ENCODE measurements around the gene SYNE1.
"Not testable (repeated sequence)": the region's sequence is repeated elsewhere in the genome, so short reads cannot be mapped to it uniquely, and the experiment has no call there.

Gene SYNE1

DNA sequence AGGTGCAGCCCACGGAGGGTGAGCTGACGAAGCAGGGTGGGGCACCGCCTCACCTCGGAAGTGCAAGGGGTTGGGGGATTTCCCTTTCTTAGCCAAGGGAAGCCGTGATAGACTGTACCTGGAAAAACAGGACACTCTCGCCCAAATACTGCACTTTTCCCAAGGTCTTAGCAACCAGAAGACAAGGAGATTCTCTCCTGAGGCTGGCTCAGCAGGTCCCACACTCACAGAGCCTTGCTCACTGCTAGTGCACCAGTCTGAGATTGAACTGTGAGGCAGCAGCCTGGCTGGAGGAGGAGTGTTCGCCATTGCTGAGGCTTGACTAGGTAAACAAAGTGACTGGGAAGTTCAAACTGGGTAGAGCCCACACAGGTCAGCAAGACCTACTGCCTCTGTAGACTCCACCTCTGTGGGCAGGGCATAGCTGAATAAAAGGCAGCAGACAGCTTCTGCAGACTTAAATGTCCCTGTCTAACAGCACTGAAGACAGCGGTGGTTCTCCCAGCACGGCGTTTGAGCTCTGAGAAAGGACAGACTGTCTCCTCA is 28.0 kb downstream of the SYNE1 start:
- DNase-seq: no peak

DNA sequence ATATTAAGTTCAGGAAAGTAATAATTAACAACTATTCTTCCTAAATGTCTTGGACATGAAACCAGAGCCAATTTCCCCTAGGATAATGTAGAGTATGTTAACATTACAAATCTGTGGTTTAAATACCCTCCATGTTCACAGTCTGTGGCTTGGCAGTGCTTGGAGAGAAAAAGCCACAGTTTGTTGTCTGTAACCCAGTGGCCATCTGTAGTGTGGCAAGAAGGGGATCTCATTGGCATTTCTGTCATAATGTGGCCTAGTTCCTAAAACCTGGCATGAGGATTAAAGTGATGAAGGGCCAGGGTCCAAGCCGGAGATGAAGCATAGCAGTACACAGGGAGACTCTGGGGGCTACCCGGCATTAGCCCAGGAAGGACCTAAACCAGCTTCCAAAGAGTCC is 31.2 kb downstream of the SYNE1 start:
- no peak for DNase-seq

DNA sequence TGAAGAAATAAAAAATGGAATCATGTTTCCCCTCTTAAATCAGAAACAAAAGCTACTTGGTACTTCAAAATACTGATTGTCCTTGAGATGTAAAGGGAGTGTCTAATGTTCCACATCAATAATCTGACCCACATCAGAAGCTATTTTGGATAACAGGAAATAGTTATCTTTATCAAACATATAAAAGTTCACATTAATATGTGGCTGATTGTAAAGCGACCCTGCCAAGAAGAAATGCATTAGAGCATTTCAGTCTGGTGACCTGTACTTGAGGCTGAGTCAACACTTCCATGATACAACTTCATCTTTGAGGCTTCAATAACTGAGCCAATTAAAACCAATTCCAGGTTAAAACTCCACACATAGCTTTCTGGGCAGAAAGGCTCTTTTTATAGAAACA is 31.8 kb downstream of the SYNE1 start:
- no peak for DNase-seq

DNA sequence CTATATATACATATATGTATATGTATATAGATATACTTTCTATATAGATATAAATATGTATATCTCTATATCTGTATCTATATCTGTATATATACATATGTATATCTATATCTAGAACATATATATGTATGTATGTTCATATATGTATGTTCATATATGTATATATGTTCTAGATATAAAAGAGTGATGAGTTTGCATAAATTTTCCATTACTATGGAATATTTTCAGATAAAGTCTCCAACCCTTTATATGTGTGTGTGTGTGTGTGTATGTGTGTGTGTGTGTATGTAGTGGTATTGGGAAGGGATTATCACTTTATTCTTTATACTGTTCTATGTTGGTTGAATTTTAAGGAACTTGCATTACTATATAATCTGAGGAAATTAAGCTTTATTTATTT is 33.3 kb downstream of the SYNE1 start:
- DNase-seq: no peak

DNA sequence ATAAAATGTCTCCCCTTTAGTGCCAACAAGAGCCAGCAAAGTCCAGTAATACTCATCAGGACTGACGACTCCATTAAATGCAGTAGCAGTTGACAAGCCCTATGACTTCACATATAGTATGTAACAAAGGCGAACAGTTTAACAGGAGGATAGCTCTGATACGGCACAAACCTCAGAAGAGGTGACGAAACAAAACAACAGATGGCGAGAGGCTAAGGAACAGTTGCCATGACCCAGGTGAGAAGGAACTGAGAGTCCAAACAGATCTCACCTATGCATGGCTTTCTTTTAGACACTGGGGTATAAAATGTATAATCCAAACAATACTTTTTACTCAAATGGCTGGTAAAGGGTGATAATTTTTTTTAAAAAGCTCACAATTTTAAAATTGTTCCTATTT is 37.1 kb downstream of the SYNE1 start:
- no peak for DNase-seq

DNA sequence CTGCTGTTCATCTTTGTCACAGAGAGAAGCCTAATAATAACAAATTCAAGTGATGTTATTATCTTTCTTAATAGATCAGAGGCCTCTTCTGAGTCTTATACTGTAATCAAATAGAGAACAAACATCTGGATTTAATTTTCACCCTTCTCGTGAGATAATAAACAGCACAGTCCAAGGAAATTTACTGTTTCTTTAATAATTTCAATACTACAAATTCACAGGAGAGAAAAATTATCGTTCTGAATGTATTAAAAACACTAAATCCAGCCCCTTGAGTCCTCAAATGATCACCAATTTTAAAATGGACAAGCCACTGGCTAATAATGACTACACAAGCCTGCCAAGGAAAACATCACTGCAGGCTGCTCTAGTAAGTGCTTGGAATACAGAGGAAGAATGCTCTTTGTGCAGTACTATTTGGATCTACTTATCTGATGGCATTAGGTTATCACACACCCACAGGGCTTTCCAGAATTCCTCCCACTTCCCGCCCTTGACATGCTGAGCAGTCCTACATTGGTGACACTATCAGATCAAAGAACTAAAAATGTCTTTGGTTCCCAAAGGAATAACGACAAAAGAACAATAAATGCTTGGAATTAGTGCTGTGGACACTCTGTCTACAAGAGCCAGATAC is 38.1 kb downstream of the SYNE1 start:
- DNase-seq: no peak

DNA sequence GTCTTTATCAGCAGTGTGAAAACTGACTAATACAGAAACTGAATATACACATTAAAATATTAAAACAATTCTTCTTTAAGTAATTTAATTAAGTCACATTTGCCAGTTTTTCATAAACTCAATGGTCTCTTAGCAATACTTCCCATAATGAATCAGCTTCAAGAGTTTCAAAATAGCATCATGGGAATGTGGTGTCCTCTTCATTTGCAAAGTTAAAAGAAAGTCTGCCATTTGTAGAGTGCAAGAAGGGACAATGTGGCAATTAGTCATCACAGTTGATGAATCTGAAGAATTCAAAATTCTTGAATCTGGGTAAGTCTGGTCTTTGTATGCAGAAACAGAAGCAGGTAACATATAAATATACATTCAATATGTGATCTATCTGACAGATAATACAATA is 38.7 kb downstream of the SYNE1 start:
- no peak for DNase-seq

DNA sequence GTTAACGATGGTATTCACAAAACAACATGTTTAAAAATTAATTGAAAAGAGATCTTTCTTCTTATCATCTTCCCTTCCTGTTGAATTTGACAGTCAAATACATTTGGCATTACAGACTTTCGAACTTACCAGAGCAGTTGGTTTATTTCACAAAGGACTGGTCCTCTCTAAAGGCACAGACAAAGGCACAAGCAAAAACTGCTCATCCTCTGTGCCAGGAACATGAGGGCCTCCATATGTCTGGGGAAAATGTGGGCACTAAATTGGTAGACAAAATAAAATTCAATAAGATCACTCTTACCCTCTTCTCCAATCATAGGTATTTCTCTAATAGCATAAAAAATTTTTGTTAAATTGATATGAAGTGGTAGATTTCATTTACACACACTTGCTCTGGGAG is 40.4 kb downstream of the SYNE1 start:
- DNase-seq: no peak

DNA sequence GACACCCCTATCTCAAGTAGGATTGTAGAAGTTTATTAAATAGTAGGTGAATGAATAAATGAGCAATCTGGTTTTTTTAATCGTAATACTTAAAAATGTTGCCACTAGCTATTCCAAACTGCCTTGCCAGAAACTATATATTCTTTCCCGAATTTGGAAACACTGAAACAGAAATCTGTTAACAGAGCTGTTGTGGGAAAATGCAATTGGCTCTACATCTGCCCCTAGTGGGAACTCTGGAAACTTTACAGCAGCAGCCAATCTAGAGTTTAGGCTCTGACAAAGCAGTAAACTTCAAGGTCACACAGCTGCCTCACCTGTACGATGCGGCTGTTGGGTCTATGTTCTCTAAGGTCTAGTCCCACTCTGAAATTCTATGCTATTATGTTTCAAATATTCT is 41.7 kb downstream of the SYNE1 start:
- DNase-seq: no peak

DNA sequence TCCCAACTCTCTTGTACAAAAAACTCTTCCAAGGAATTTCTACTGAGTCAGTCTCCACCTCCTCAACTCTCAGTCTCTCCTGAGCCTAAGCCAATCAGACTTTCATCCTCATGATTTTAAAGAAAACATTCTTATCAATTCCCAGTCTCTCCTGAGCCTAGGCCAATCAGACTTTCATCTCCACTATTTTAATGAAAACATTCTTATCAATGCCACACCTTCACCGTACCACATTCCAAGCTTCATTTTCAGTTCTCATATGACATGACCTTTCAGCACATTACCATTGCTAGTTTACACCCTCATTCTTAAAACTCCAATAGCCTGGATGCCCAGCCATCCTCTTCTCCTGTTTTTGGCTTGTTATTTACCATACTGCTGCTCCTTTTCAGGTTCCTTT is 42.5 kb downstream of the SYNE1 start:
- DNase-seq: no peak

DNA sequence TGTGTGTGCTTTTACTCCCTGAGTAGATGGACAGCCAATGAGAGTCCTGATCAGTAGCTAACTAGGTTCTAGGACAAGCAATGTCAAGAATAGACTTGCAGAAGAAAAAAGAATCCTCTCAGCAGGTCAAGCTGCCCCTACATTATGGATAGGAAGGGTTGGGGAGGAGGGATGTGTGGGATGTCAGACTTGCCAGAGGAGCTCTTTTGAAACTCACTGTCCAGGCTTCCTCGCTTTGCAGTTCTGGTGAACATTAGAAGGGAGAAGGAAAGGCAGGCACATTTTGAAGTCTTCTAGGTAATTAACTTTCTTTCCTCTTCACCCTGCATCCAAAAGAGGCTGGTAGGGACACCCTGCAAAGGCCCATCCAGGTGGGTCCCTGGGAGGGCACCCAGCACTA is 48.7 kb downstream of the SYNE1 start:
- DNase-seq: no peak

DNA sequence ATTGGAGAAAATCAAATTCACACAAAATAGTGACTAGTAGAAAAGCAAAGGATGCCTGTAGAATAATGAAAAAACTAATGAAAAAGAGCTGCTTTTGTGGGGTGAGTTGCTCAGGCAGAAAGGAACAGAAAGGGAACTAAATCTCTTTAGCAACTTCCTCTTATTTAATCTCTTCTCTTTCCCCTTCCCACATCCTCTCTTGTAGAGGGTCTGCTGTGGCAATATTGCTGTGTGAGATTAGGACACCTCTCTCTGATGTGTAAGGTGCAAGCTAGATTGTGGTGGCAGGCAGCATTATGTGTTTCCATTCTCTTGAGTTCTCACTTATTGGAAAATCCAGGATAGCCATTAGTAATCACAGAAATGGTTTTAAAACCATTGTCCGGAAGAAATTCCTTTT is 49.7 kb downstream of the SYNE1 start:
- DNase-seq: no peak

DNA sequence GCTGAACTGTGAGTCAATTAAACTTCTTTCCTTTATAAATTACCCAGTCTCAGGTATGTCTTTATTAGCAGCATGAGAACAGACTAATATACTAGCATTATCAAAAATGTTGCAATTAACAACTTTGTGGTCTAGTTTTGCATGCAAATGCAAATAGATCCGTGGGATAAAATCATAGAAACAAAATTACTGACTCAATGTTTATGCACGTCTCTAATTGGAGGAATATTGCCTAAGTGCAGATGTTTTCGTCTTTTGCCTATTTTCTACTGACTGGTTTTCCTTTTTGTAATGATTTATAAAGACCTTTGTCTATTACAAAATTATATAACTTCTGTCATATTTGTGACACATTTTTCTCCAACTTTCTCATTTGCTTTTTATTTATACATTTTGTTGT is 51.9 kb downstream of the SYNE1 start:
- DNase-seq: no peak

DNA sequence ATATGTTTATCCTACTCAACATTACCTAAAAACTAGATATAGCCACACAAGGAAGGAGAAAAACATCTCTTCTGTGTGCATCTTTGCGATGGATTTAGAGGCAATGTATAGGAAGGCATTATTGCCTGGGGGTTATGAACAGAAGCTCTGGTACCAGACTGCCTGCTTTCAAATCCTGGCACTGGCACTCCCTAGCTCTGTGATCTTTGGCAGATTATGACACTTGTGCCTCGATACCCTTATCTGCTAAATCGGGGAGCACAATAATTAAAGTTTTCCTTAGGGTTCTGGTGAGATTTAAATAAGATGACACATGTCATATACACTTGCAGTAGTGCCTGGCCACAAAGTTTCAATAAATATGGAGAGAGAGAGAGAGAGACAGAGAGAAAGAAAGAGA is 53.3 kb downstream of the SYNE1 start:
- DNase-seq: no peak

DNA sequence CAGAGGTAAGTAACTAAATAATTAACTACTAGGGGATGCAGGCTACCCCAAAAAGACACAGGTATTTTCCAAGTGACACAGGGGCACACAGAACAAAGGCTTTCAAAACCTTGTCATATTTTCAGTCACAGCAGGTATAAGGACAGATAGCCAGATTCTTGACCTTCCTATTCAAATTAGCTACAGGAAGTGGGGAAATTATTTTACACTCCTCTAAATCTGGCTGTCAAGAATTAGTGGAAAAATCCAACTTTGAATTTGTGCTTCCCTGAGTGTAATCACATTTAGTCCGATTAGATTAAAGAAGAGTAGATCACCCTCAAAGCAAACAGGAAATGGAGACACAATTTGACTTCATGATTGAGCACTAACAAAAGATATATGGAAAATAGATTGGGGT is 60.6 kb downstream of the SYNE1 start:
- no peak for DNase-seq

DNA sequence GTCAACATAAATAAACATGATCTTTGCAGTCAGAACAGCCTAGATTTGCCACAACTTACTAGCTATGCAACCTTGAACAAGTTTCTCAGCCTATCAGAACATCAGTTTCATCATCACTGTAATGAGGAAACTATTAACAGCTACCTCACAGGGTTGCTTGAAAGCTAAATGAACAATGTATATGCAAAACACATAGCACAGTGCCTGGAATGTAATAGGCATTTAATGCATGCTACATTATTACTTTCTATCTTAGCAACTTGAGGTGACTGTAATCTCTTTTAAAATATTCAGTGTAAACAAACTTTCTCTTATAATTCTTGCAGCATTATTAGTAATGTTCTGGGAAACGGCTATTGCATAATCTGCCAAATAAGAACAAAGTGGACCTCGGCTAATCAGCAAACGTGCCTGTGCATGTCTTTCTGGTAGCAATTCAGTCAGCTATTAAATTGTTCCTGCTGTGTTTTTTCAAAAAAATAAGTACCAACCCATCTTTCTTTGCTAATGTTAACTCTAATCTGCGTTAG is 61.5 kb downstream of the SYNE1 start:
- no peak for DNase-seq

DNA sequence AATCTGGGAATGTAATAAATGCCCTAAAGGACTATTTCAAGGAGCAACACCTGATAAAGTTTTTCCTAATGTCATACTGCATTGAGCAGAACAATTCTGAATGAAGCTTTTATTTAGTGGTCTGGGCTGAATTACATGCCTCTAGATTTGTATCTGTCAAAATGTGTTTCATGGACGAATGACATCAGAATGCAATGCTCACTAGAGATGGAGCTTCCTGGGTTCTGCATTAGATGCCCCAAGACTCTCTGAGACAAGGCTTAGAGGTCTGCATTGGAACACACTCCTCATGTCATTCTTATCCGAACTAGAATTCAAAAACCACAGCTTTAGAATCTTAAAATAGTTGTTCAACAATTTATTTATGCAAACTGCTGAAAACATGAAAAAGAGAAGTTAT is 62.0 kb downstream of the SYNE1 start:
- DNase-seq: no peak

DNA sequence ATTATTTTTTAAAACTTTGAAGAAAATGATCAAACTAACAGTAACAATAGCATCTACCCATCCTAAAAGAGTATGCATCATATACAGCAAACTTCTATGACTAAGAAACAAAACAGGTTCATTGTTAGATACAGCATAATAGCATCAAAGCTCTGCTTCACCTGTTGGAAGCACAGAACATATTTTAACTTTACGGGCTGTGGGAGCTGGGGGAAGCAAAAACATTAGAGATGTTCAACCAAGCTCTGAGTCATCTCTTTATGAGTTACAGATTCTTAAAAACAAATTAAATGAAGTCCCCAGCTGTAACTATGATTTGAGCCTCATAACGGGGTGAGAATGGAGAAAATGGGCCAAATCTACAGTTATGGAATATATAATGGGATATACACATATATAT is 63.4 kb downstream of the SYNE1 start:
- no peak for DNase-seq

DNA sequence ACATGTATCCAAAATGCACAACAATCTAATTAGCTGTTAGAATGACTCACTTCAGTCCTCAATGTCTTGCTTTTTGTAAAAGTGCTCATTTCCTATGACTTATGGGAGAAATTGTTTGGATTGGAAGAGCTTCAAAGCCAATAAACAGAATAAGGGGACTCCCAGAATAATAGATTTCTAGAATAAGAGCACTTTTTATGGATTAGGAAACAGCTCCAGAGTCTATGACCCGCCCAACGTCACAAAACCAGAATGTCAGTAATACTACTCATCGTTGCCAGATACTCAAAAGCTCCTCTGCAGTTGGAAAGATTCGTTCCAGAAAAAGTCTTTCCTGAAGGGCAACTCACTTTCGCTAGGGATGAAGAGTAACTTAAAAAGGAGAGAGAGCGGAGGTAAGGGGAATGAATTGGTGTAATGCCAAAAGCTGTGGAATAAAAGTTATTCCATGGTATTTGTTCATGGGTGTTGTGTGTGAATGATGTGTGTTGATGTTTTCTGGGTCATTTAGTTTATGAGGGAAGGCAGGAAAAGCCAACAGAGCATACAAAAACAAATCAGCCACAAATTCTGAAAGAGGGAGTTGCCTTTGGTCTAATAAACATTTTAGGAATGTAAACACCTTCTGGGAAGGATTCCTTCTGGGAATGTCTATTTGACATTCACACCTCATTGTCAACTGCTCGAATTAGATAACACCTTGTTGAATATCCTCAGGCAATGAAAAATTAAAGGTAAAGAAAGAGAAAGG is 64.6 kb downstream of the SYNE1 start:
- no peak for DNase-seq

DNA sequence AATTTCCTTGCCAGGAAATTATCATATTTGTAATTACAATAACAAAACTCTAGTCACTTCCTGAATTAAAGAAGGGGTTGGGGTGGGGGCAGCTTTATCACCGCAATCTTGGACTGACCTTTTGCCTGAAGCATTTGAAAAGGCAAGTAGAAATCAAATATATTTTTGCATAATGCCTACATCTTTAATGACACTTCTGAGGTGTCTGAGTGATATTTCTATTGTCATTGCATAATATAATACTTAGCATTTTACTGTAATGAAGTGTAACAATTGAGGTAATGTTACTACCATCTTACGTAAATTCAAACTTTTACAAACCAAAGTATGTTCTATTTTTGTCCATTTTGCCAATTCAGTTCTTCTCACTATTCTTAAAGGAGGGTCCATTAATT is 65.2 kb downstream of the SYNE1 start:
- no peak for DNase-seq

DNA sequence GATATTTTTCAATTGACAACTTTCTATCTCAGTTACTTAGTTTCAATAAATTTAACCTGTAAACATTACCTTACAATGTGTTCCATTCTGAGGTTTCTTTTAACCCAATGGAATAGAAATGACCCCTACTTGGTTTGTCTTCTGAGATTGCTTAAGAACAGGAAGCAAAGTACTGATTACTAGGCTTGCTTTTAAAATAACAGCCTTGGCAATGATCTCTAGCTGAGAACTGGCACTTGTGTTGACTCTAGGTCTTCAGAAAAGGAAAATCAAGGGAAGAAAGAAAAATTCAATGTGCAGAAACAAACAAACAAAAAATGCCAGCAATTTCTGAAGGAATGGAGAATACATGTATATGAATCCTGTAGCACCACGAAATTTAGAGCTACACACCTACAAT is 66.1 kb downstream of the SYNE1 start:
- DNase-seq: no peak

DNA sequence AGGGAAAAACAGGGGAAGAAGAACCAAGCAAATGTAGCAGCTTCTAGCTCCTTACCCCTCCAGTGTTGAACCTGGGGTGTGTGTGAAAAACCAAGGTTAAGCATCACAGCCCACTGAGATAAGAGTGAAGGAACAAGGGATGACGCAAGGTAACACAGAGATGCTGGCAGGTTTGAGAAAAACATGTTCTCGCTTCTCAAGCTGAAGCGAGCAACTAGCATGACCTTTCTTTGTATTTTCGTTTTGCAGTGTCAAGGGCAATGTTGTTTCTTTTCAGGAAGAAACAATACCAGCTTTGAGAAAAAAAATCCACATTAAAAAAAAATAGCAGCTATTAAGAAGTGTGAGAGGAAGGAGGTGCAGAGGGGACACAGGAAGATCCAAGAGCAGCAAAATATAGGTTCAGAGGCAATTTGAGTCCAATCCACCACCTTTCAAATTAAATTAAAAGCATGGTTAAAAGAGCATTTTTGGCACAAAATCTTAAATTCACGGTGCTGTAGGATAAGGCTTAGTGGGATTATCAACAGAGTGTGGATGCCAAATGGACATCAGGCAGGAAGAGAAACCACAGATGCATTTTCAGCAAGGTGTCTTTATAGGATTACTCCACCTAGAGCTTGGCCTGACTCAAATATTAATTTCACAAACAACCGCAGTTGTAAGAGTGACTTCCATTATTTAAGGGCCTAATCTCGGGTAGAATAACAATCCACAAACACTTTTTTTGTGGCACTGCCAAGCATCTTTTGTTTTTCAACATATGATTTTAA is 70.9 kb downstream of the SYNE1 start:
- DNase-seq: no peak

DNA sequence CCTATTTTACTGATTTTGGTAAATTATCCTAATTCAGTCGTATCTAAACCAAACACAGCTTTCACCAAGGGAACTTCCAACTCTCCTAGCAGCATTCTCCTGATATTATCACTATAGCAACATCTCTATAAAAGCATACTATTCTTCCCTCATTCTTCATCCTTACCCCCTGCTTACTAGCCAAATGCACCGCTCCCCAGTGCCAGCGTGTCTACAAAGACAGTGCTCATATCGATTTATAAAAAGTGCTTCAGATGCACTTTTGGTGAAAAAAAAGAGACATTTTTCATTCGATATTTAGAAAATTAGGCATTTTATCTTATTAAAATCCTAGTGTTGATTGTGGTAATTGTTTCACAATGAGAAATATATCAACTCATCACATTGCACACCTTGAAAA is 74.0 kb downstream of the SYNE1 start:
- no peak for DNase-seq

DNA sequence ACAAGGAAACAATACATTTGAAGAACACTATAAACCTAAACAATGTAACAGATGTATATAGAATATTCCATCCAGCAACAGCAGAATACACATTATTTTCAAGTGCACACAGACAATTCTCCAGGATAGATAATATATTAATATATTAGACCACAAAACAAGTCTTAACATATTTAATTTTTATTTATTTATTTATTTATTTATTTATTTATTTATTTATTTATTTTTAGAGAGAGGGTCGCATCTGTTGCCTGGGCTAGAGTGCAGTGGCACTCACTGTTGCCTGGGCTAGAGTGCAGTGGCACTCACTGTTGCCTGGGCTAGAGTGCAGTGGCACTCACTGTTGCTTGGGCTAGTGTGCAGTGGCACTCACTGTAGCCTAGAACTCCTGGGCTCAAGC is 78.4 kb downstream of the SYNE1 start:
- DNase-seq: not testable (repeated sequence)
